Stomach (tissue), 4 donors: ENCODE measurements around the gene HASPIN.
"Not testable (repeated sequence)": the region's sequence is repeated elsewhere in the genome, so short reads cannot be mapped to it uniquely, and the experiment has no call there.

Source experiments
- CTCF ChIP-seq, 7 experiments: fragments of 450-650 bp in 4 of 7; fragments of 200-600 bp in 3 of 7; sonication (generic) in 3 of 7; IDR thresholded peaks; one replicate each; pipeline ENCODE4 v1.5.1; 2016 to 2019; ENCODE audit warnings: antibody characterized with exemption in 7 of 7, control low read depth in 2 of 7, mild to moderate bottlenecking in 1 of 7
- POLR2A ChIP-seq, 4 donors: fragments of 450-650 bp; IDR thresholded peaks; one replicate each; pipeline ENCODE4 v1.6.1; 2016; ENCODE audit warnings: antibody characterized with exemption in 4 of 4, control low read depth in 2 of 4, mild to moderate bottlenecking in 1 of 4, moderate library complexity in 1 of 4

- not testable (repeated sequence) for TF ChIP-seq CTCF, POLR2A (IDR thresholded peaks at IDR 0.05)
These were observed 21.6 kb upstream of the HASPIN start for GRCh38 chr17:3702041-3702539.
